Naive B cell (primary cell): ENCODE measurements around the gene TAF13. TPM values are rescaled to one million over a fixed set of nuclear protein-coding genes. Genes with fewer than 3 reads are reported as not detected.
"Not testable (repeated sequence)": the region's sequence is repeated elsewhere in the genome, so short reads cannot be mapped to it uniquely, and the experiment has no call there.

Experiments used
- ATAC-seq, 2 donors: fragments of 150-1000 bp; cut with Tn5 transposase; 2 replicates each; pipeline ENCODE4 v1.10.0; 2021; ENCODE audit warnings: low read depth in 2 of 2, mild to moderate bottlenecking in 2 of 2, moderate library complexity in 2 of 2
- DNase-seq: peaks from one replicate; pipeline ENCODE4 v3.0.0; 2022
- H3K27ac Mint-ChIP-seq, 6 donors: one replicate each; pipeline ENCODE4 v1.8.0; 2020 to 2022; ENCODE audit warnings: mild to moderate bottlenecking in 6 of 6, mixed read lengths in 6 of 6, moderate library complexity in 5 of 6, inconsistent platforms in 2 of 6
- H3K27me3 Mint-ChIP-seq, 3 donors: one replicate each; pipeline ENCODE4 v1.8.0; 2021 to 2022; ENCODE audit warnings: mixed read lengths in 3 of 3, mild to moderate bottlenecking in 1 of 3
- H3K36me3 Mint-ChIP-seq, 2 donors: one replicate each; pipeline ENCODE4 v1.8.0; 2020 to 2022; ENCODE audit warnings: mixed read lengths in 2 of 2, inconsistent platforms in 1 of 2, mild to moderate bottlenecking in 1 of 2
- H3K4me1 Mint-ChIP-seq, 3 donors: one replicate each; pipeline ENCODE4 v1.8.0; 2020 to 2022; ENCODE audit warnings: mixed read lengths in 3 of 3, inconsistent platforms in 1 of 3, mild to moderate bottlenecking in 1 of 3, moderate library complexity in 1 of 3
- H3K4me3 Mint-ChIP-seq, 8 donors: one replicate each; pipeline ENCODE4 v1.8.0; 2020 to 2022; ENCODE audit warnings: mild to moderate bottlenecking in 8 of 8, mixed read lengths in 8 of 8, moderate library complexity in 8 of 8, inconsistent platforms in 2 of 8
- H3K9me3 Mint-ChIP-seq, 7 donors: one replicate each; pipeline ENCODE4 v1.8.0; 2020 to 2022; ENCODE audit warnings: mixed read lengths in 7 of 7, mild to moderate bottlenecking in 5 of 7, inconsistent platforms in 2 of 7, moderate library complexity in 1 of 7
- polyA plus RNA-seq, 6 donors: library from polyadenylated mRNA; unstranded; fragments of 300-500 nt; fragmentation: Illumina TruSeq; gene quantifications; one replicate each; pipeline ENCODE4 v1.2.3, GENCODE V29; 2021; ENCODE audit warnings: low read depth in 6 of 6

The TAF13 gene
- polyA plus RNA-seq, 6 donors from 2014 or later = 0.43 to 2.3 (median 1.2) TPM

DNA sequence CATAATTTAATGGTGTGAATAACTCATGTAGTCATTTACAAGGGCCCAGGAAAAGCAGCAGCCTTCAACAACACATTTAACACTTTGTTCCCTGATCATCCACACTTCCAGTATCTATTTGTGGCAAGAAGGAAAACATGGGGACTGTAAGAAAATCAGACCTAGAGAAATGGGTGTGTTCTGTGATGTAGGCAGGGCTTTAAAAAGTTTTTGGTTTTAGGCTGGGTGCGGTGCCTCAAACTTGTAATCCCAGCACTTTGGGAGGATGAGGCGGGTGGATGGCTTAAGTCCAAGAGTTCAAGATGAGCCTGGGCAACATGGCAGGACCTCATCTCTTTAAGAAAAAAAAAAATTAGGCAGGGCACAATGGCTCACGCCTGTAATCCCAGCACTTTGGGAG is 19.7 kb downstream of the TAF13 start:
- H3K36me3 Mint-ChIP-seq = no peaks in the 10 kb centered on the region
- no peaks in the 10 kb centered on the region for H3K9me3 Mint-ChIP-seq
- H3K27ac Mint-ChIP-seq = no peak overlapping the region
- H3K4me3 Mint-ChIP-seq = no peak overlapping the region
- DNase-seq = no peak
- peaks cover 0 to 4% (median 0%) of the 10 kb centered on the region in 3 donors for H3K27me3 Mint-ChIP-seq
- H3K4me1 Mint-ChIP-seq = no peaks in the 10 kb centered on the region
- no peak for ATAC-seq

DNA sequence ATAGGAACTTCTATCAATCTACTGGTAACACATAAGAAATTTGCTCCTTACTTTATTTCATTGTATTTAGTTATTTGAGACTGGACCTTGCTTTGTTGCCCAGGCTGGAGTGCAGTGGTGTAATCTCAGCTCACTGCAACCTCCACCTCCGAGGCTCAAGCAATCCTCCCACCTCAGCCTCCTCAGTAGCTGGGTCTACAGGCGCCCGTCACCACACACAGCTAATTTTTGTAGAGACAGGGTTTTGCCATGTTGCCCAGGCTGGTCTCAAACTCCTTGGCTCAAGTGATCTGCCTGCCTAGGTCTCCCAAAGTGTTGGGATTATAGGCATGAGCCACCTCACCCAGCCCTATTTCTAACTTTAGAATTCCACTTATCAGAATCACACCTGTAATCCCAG is 23.7 kb downstream of the TAF13 start:
- ATAC-seq, H3K9me3 Mint-ChIP-seq, H3K4me3 Mint-ChIP-seq, H3K27ac Mint-ChIP-seq, DNase-seq, H3K4me1 Mint-ChIP-seq, H3K27me3 Mint-ChIP-seq, H3K36me3 Mint-ChIP-seq: not testable (repeated sequence)

DNA sequence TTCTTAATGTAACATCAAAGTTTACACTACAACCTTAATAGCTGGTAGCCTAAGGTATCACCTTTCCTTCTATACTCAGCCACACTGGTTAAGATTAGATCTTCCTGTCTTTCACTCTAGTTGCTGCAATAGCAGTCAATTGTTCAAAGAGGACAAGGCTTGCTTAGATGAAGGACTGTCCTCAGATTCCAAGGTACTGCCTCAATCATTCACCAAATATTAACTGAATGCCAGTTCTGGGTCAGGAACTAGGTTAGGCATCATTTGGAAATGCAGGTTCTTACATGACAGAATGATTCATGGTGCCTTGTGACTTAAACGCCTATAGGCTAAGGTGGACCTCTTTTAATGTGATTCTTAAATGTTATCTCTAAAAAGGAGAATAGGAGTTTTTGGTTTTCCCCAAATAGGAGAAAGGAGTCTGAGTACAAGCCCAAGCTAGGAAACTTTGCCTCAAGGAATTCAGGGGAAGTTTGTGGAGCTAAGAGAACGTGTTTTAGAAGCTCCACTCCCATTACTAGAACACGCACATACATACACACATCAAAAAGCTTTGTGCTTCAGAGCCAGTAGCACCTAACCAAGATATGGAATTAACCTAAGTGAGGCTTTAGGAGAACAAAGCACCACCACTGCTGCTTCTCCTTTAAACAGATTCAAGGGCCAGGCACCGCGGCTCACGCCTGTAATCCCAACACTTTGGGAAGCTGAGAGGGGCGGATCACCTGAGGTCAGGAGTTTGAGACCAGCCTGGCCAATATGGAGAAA is 25.4 kb downstream of the TAF13 start:
- H3K4me3 Mint-ChIP-seq = no peak overlapping the region
- H3K9me3 Mint-ChIP-seq = no peaks in the 10 kb centered on the region
- ATAC-seq (no peak), DNase-seq (no peak)
- H3K36me3 Mint-ChIP-seq = no peaks in the 10 kb centered on the region
- H3K4me1 Mint-ChIP-seq = no peaks in the 10 kb centered on the region
- H3K27ac Mint-ChIP-seq = peak overlapping the region in 1 of 6 donors; percentile 67
- H3K27me3 Mint-ChIP-seq = peaks cover 5 to 14% (median 6%) of the 10 kb centered on the region in 3 donors

DNA sequence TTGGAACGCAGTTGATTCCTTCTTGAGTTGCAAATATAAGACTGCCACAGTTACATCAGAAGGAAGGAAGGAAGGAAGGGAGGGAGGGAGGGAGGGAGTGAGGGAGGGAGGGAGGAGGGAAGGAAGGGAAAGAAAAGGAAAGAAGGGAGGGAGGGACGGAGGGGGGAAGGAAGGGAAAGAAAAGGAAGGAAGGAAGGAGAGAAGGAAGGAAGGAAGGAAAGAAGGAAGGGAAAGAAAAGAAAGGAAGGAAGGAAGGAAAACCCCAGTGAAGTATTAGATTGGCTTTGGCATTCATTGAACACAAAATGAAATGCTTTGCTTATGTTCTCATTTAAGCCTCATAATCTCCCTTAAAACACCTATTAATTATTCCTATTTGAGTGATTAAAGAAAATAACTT is 27.5 kb downstream of the TAF13 start:
- H3K27me3 Mint-ChIP-seq = peaks cover 5 to 14% (median 6%) of the 10 kb centered on the region in 3 donors
- ATAC-seq (no peak), DNase-seq (no peak)
- no peak overlapping the region for H3K4me3 Mint-ChIP-seq
- H3K9me3 Mint-ChIP-seq = no peaks in the 10 kb centered on the region
- peaks cover 0 to 4% (median 0%) of the 10 kb centered on the region in 3 donors for H3K4me1 Mint-ChIP-seq
- H3K27ac Mint-ChIP-seq = no peak overlapping the region
- H3K36me3 Mint-ChIP-seq = no peaks in the 10 kb centered on the region

DNA sequence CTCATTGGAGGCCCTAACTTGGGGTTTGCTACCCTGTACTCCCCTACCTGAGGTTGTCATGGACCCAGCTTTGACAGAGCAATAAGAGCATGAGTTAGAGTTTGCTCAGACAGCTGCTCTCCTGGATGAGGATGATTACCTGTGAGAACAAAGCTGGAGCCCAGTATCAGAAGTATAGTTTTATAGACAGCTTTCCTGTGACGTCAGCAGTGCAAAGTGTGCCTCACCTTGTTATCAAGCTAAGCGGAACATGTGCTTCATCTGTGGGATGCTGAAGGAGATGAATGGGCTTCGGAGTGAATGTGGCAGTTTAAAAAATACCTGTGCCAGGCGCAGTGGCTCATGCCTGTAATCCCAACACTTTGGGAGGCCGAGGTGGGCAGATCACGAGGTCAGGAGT is 28.5 kb downstream of the TAF13 start:
- Mint-ChIP-seq H3K36me3 (no peaks in the 10 kb centered on the region), H3K4me3 (peak overlapping the region in 1 of 8 donors; percentile 16), H3K27me3 (peaks cover 5 to 14% (median 6%) of the 10 kb centered on the region in 3 donors), H3K4me1 (peaks cover 0 to 7% (median 3%) of the 10 kb centered on the region in 3 donors), H3K9me3 (no peaks in the 10 kb centered on the region), H3K27ac (no peak overlapping the region)
- no peak for ATAC-seq
- no peak for DNase-seq

DNA sequence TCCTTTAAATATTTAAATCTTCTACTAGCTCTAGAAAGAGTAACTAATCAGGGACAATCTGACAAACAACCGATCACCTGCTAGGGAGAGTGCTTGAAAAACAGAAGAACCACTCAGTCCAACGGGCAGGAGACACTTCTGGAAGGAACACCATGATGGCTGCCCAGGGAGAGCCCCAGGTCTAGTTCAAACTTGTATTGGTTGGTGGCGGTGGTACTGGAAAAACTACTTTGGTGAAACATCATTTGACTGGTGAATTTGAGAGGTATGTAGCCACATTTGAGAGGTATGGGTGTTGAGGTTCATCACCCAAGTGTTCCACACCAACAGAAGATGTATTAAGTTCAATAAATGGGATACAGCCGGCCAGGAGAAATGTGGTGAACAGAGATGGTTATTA is 29.1 kb downstream of the TAF13 start:
- Mint-ChIP-seq H3K27ac (no peak overlapping the region), H3K27me3 (peaks cover 5 to 14% (median 6%) of the 10 kb centered on the region in 3 donors), H3K4me1 (peaks cover 0 to 11% (median 3%) of the 10 kb centered on the region in 3 donors), H3K9me3 (no peaks in the 10 kb centered on the region), H3K36me3 (no peaks in the 10 kb centered on the region), H3K4me3 (peak overlapping the region in 1 of 8 donors; percentile 16)
- DNase-seq (no peak), ATAC-seq (no peak)

DNA sequence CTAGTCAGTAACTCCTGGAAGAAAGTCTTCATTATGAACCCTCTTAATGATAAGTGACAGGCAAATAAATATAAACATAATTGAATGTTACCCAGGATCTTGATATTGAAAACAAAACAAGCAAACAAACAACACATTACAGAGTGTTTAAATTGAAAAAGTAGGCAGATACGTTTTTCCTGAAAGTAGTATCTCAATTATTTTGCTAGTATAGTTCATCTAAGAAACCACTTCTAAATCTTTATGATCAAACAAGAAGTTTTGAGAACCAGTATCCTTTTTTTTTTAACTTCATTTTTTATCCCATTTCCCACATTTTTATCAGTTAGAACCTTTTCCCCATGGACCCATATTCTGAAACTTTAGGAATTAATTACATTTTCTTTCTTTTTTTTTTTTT is 30.2 kb downstream of the TAF13 start:
- Mint-ChIP-seq H3K36me3 (no peaks in the 10 kb centered on the region), H3K27me3 (peaks cover 5 to 11% (median 6%) of the 10 kb centered on the region in 3 donors), H3K4me1 (peaks cover 8 to 14% (median 8%) of the 10 kb centered on the region in 3 donors), H3K9me3 (no peaks in the 10 kb centered on the region), H3K27ac (no peak overlapping the region), H3K4me3 (peak overlapping the region in 1 of 8 donors; percentile 47)
- no peak for DNase-seq
- no peak for ATAC-seq

DNA sequence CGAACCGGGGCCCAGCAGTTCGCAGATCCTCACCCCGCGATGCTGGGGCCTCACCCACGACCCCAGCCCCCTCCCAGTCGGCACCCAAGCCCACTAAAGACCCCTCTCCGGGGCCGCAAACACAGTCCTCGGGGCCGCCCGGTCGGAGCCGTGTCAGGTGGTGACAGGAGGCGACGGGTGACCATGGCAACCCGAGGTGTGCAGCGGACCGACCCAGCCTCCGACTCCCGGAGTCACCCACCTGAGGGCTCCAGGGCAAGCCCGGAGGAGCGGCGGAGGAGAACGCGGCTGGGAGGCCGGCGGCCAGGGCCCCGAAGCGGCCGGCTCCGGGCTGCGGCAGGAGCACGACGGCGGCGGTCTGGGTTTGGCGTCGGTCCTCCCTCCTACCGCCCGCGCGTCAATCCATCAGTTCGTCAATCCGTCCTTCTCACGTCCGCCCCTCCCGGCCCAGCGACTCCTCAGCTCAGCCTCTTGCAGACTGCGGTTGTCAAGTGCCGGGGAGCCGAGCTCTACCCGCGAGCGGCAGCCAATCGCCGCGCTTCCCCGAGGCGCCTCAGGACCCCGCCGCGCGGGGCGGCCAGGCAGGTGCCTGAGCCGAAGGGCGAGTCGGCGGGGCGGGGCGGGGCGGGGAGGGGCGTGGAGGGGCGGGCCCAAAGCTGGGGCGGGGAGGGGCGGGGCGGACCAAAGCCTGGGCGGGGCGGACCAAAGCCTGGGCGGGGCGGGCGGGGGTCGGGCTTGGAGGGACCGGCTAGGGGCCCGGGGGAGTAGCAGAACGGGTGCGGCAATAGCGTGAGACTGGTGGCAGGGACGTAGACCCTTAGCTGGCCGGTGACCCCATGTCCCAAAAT is 34.0 kb downstream of the TAF13 start, which contains the start of gene WDR47:
WDR47 (minus strand) TSS at position 482 of the 848 bp plus-strand sequence. CDS start 18,590 bp downstream, outside the sequence.
- Mint-ChIP-seq H3K9me3 (no peaks in the 10 kb centered on the region), H3K27ac (peak within 1 kb of the TSS; percentile 93 to 99 (median 97)), H3K36me3 (no peaks in the 10 kb centered on the region), H3K27me3 (peaks cover 1 to 4% (median 2%) of the 10 kb centered on the region in 3 donors), H3K4me1 (peaks cover 13 to 19% (median 16%) of the 10 kb centered on the region in 3 donors), H3K4me3 (peak within 1 kb of the TSS; percentile 93 to 98 (median 96))
- ATAC-seq (peak; percentile 94), DNase-seq (peak; percentile 95)

DNA sequence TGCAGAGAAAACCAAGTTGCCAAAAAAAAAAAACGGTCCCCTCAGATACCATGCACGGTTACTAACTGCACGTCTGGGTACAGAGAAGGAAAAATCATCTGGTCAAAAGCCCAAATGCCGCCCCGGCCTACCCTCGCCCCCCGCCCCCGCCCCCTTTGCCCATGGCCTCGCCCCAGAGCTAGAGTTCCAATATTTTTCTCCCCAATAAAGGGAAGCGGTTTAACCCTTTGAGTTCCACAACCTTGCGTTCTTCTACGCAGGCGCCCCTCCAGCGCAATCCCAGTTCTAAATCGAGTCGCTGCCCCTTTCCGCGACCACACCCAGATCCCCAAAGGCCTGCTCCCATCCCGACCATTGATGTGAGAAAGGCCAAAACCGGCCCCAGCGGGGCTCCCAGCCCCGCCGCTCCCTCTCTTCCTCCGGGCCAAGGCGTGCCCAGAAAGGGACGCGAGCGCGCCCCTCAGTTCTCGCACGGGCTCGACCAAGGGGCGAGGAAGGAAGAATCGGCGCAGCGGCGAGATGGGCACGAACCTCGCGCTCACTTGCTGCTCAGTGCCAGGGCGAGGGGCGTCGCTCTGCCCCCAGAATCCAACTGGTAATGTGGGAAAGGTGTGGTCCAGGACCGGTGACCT is 34.7 kb downstream of the TAF13 start:
- Mint-ChIP-seq H3K4me1 (peaks cover 13 to 19% (median 16%) of the 10 kb centered on the region in 3 donors), H3K27ac (peak overlapping the region; percentile 92 to 99 (median 94)), H3K36me3 (no peaks in the 10 kb centered on the region), H3K4me3 (peak overlapping the region; percentile 93 to 98 (median 96)), H3K9me3 (no peaks in the 10 kb centered on the region), H3K27me3 (no peaks in the 10 kb centered on the region)
- peak; percentile 14 for DNase-seq
- ATAC-seq = peak; percentile 11 to 17

DNA sequence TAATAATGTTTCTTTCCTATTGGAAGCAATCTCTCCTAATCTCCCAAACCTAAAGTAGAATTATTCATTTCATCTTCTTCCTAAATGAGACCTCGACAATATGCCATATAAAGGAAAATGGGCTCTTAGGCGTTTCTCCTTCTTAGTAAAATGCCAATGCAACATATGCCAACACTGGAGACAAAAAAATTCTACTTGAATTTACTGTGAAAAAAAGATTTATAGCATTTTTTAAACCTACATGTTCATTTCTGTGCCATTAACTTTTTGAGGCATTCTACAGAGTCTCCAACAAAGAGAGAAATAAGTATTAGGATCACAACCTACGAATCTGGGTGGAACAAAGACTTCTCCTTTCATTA is 35.2 kb downstream of the TAF13 start:
- H3K36me3 Mint-ChIP-seq = no peaks in the 10 kb centered on the region
- DNase-seq = no peak
- peak overlapping the region in 5 of 6 donors; percentile 92 to 97 (median 94) for H3K27ac Mint-ChIP-seq
- no peaks in the 10 kb centered on the region for H3K27me3 Mint-ChIP-seq
- peaks cover 13 to 19% (median 16%) of the 10 kb centered on the region in 3 donors for H3K4me1 Mint-ChIP-seq
- H3K4me3 Mint-ChIP-seq = peak overlapping the region; percentile 93 to 98 (median 96)
- ATAC-seq = no peak
- no peaks in the 10 kb centered on the region for H3K9me3 Mint-ChIP-seq

DNA sequence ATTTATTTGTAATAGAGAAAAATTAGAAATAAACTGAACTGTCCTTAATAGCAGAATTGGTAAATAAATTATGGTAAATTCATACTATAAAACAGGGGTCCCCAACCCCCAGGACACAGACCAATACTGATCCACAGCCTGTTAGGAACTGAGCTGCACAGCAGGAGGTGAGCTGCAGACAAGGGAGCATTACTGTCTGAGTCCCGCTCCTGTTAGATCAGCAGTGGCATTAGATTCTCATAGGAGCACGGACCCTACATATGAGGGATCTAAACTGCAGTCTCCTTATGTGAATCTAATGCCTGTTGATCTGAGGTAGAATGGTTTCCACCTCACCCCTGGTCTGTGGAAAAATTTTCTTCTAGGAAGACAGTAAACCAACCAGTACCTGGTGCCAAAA is 41.4 kb downstream of the TAF13 start:
- Mint-ChIP-seq H3K27me3 (no peaks in the 10 kb centered on the region), H3K4me3 (no peak overlapping the region), H3K27ac (no peak overlapping the region), H3K4me1 (no peaks in the 10 kb centered on the region), H3K36me3 (no peaks in the 10 kb centered on the region), H3K9me3 (no peaks in the 10 kb centered on the region)
- ATAC-seq (no peak), DNase-seq (no peak)

DNA sequence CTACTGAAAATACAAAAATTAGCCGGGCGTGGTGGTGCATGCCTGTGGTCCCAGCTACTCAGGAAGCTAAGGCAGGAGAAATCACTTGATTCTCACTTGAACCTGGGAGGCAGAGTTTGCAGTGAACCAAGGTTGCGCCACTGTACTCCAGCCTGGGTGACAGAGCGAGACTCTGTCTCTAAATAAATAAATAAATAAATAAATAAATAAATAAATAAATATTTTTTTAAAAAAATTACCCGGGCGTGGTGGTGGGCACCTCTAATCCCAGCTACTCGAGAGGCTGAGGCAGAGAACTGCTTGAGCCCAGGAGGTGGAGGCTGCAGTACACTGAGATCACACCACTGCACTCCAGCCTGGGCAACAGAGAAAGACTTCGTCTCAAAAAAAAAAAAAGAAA is 46.3 kb downstream of the TAF13 start:
- H3K36me3 Mint-ChIP-seq, H3K27ac Mint-ChIP-seq, H3K4me3 Mint-ChIP-seq, DNase-seq, ATAC-seq, H3K9me3 Mint-ChIP-seq, H3K4me1 Mint-ChIP-seq, H3K27me3 Mint-ChIP-seq: not testable (repeated sequence)

DNA sequence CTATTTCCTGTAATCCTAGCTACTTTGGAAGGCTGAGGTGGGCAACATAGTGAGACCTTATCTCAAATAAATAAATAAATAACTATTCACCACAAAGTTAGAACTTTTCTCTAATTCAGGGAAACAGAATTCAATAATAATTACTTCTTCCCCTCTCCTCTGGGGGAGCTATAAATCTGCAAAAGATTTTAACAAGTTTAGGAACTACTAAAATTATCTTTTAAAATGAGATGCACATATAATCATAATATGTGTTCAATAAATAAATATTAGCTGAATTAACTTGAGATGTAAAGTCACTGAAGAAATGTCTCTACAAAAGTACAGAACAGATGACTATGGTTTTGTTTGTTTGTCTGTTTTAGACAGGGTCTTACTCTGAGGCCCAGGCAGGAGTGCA is 48.0 kb downstream of the TAF13 start:
- Mint-ChIP-seq H3K9me3 (no peaks in the 10 kb centered on the region), H3K27me3 (no peaks in the 10 kb centered on the region), H3K4me1 (peaks cover 0 to 2% (median 0%) of the 10 kb centered on the region in 3 donors), H3K36me3 (no peaks in the 10 kb centered on the region), H3K27ac (no peak overlapping the region), H3K4me3 (no peak overlapping the region)
- DNase-seq = no peak
- ATAC-seq = no peak
